Mucosa of descending colon (tissue), 3 donors: ENCODE measurements around the gene SIL1. TPM values are rescaled to one million over a fixed set of nuclear protein-coding genes. Genes with fewer than 3 reads are reported as not detected.

Source experiments
- ATAC-seq: fragments of 200-7000 bp; cut with Tn5 transposase; one replicate; pipeline ENCODE4 v1.9.1; 2020; ENCODE audit warnings: mild to moderate bottlenecking, moderate library complexity
- DNase-seq, 3 donors: peaks; one replicate each; pipeline ENCODE4 v3.0.0-alpha.2; 2020
- H3K36me3 ChIP-seq: fragments of 200-600 bp; one replicate; pipeline ENCODE4 v1.8.0; 2021; ENCODE audit warnings: low read depth, mild to moderate bottlenecking
- H3K4me1 ChIP-seq: fragments of 200-600 bp; one replicate; pipeline ENCODE4 v1.8.0; 2021; ENCODE audit warnings: low read depth, mild to moderate bottlenecking
- H3K4me3 ChIP-seq: fragments of 200-600 bp; one replicate; pipeline ENCODE4 v1.8.0; 2021; ENCODE audit warnings: mild to moderate bottlenecking
- H3K9me3 ChIP-seq: fragments of 200-600 bp; one replicate; pipeline ENCODE4 v1.8.0; 2021; ENCODE audit warnings: mild to moderate bottlenecking
- CTCF ChIP-seq: fragments of 200-600 bp; IDR thresholded peaks from one replicate; pipeline ENCODE4 v1.8.0; 2022; ENCODE audit warnings: antibody characterized with exemption, mild to moderate bottlenecking
- intact Hi-C, 2 donors: fragments of 100-400 bp; cut with DNase I in 1 of 2; cut with micrococcal nuclease in 1 of 2; formaldehyde crosslinking; loops; one replicate each; pipeline versions ENCODE4 v1.11.0 to v1.11.1; 2022; cut with DNase I, micrococcal nuclease
- total RNA-seq, 3 donors: library from RNA; stranded (reverse); fragmentation: NEBNext Ultra II Directional in 2 of 3; extraction: Animal tissue kit (Norgen Biotek cat#: 25700) in 2 of 3; gene quantifications; one replicate each; pipeline versions ENCODE4 v1.2.1 to v1.2.4, GENCODE V29; 2021 to 2023
- donor health status: DM: no; HTN: no; CAD: no; lungs with moderate emphysema.
- donor health status: DM: no; HTN: no; CAD: no.
- donor health status: DM: no; HTN: yes; CAD: no.

SIL1 gene
- total RNA-seq, 3 donors from 2014 or later = 35.2 to 35.8 (median 35.6) TPM

- no peaks in the 10 kb centered on the region for H3K9me3 ChIP-seq
- no peak for TF ChIP-seq CTCF
- peak; percentile 48 for ATAC-seq
- no peaks in the 10 kb centered on the region for H3K36me3 ChIP-seq
- intact Hi-C loops = no loop called here
- H3K4me1 ChIP-seq = peaks cover 13% of the 10 kb centered on the region
- H3K4me3 ChIP-seq = no peak overlapping the region
- DNase-seq = peak in 1 of 3 donors; percentile 30
These were observed 232.5 kb downstream of the SIL1 start for GRCh38 chr5:138965626-138966025.

GRCh38 chr5:138964647-138965201 lies 233.4 kb downstream of the SIL1 start:
- no peak overlapping the region for H3K4me3 ChIP-seq
- ATAC-seq (no peak), DNase-seq (no peak)
- intact Hi-C loops = no loop called here
- no peaks in the 10 kb centered on the region for H3K9me3 ChIP-seq
- peaks cover 13% of the 10 kb centered on the region for H3K4me1 ChIP-seq
- H3K36me3 ChIP-seq = no peaks in the 10 kb centered on the region
- TF ChIP-seq CTCF = no peak

GRCh38 chr5:138963763-138964371 lies 234.3 kb downstream of the SIL1 start:
- no peak for ATAC-seq
- no peak for DNase-seq

GRCh38 chr5:138962614-138963370 lies 235.4 kb downstream of the SIL1 start:
- no peak for DNase-seq
- H3K36me3 ChIP-seq = no peaks in the 10 kb centered on the region
- H3K9me3 ChIP-seq = no peaks in the 10 kb centered on the region
- intact Hi-C loops = no loop called here
- H3K4me3 ChIP-seq = no peak overlapping the region
- ATAC-seq = no peak
- no peak for TF ChIP-seq CTCF
- peaks cover 13% of the 10 kb centered on the region for H3K4me1 ChIP-seq

More at GRCh38 chr5:138963763-138964371, 234.3 kb downstream of the SIL1 start:
- intact Hi-C loops = no loop called here
- Histone ChIP-seq H3K4me1 (peaks cover 13% of the 10 kb centered on the region), H3K36me3 (no peaks in the 10 kb centered on the region), H3K4me3 (no peak overlapping the region), H3K9me3 (no peaks in the 10 kb centered on the region)
- TF ChIP-seq CTCF = no peak

GRCh38 chr5:138961729-138962128 lies 236.4 kb downstream of the SIL1 start:
- intact Hi-C loops = no loop called here
- no peak for ATAC-seq
- no peak overlapping the region for H3K4me3 ChIP-seq
- H3K36me3 ChIP-seq = no peaks in the 10 kb centered on the region
- TF ChIP-seq CTCF = no peak
- no peak for DNase-seq
- no peaks in the 10 kb centered on the region for H3K9me3 ChIP-seq
- peaks cover 6% of the 10 kb centered on the region for H3K4me1 ChIP-seq
